NB4 (cell line): Measurements from ENCODE around the gene LRRC1.

ENCODE experiments used
- POLR2A ChIP-seq: IDR thresholded peaks from 2 replicates; pipeline ENCODE4 v1.6.1; 2011; ENCODE audit warnings: mild to moderate bottlenecking; ENCODE audit not compliant: insufficient read length; ENCODE audit errors: extremely low read depth
- TF ChIP-seq, protein P1 (sequence below): IDR thresholded peaks from one replicate; pipeline ENCODE4 v1.5.1; 2012; ENCODE audit warnings: low read depth, low read length
- TF ChIP-seq, protein P2 (sequence below): IDR thresholded peaks from 2 replicates; pipeline ENCODE4 v1.6.1; 2011; ENCODE audit warnings: low read depth, low read length

DNA sequence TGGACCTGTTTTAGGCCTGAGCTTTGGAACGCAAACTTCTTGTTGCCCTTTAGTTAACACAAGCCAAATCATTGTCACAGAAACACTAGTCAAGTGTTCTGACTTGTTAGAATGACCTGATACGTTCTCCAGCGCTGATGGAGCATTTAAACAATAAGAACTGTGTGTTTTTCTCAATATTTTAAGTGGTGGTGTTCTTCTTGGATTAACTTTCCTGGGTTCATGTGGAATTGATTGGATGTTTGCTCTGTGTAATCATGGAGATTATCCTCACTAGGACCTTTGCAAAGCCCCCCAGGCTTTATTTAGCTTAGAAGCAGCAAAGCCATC lies 1.6 kb downstream of the LRRC1 start:
- TF ChIP-seq, protein P1, sequence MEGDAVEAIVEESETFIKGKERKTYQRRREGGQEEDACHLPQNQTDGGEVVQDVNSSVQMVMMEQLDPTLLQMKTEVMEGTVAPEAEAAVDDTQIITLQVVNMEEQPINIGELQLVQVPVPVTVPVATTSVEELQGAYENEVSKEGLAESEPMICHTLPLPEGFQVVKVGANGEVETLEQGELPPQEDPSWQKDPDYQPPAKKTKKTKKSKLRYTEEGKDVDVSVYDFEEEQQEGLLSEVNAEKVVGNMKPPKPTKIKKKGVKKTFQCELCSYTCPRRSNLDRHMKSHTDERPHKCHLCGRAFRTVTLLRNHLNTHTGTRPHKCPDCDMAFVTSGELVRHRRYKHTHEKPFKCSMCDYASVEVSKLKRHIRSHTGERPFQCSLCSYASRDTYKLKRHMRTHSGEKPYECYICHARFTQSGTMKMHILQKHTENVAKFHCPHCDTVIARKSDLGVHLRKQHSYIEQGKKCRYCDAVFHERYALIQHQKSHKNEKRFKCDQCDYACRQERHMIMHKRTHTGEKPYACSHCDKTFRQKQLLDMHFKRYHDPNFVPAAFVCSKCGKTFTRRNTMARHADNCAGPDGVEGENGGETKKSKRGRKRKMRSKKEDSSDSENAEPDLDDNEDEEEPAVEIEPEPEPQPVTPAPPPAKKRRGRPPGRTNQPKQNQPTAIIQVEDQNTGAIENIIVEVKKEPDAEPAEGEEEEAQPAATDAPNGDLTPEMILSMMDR, result no peak
- TF ChIP-seq POLR2A, result no peak
- TF ChIP-seq, protein P2, sequence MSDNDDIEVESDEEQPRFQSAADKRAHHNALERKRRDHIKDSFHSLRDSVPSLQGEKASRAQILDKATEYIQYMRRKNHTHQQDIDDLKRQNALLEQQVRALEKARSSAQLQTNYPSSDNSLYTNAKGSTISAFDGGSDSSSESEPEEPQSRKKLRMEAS, result no peak
